HG03460 (cell line): ENCODE results near the gene PLEKHG3.

Source experiments
- ATAC-seq: cut with Tn5 transposase; IDR thresholded peaks from one replicate; pipeline ENCODE4 v1.9.1; 2021; ENCODE audit not compliant: unreplicated experiment

The PLEKHG3 gene

GRCh38 chr14:64762044-64763034 lies 58.1 kb downstream of the PLEKHG3 start:
- no peak for ATAC-seq

DNA sequence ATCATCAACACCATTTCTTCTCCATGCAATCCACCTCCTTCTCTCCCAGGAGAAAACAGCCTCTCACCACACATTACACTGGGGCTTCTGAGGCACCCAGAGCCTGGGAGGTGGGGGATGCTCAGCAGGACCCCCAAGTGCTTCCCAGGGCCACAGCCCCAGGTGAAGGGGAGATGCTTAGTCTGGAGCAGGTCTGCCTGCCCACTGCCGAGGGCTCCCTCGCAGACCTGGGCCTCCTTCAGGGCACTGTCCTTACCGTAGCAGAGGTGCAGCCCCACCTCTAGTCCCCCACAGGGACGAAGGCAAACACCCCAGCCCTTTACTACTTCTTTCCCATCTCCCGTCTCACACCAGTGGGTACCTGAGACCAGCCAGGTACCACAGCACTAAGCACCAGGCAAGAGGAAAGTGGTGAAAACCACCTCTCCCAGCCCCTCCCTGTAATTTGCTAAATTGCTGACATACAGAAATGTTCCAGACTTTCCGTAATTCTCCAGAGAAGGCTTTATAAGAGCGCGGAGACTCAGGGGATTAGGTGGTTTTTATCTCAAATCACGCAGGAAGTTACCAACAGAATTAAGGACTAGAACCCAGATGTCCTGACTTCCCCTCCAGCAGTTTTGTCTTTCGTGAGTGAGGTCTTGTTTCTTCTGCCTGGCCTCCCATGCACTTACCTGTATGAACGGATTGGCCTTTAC lies 59.0 kb downstream of the PLEKHG3 start:
- ATAC-seq = no peak

- no peak for ATAC-seq
Measured at GRCh38 chr14:64763801-64764621, 59.8 kb downstream of the PLEKHG3 start.

- no peak for ATAC-seq
Measured at GRCh38 chr14:64764641-64765520, 60.7 kb downstream of the PLEKHG3 start.

GRCh38 chr14:64765740-64766302 lies 61.6 kb downstream of the PLEKHG3 start:
- ATAC-seq = no peak

DNA sequence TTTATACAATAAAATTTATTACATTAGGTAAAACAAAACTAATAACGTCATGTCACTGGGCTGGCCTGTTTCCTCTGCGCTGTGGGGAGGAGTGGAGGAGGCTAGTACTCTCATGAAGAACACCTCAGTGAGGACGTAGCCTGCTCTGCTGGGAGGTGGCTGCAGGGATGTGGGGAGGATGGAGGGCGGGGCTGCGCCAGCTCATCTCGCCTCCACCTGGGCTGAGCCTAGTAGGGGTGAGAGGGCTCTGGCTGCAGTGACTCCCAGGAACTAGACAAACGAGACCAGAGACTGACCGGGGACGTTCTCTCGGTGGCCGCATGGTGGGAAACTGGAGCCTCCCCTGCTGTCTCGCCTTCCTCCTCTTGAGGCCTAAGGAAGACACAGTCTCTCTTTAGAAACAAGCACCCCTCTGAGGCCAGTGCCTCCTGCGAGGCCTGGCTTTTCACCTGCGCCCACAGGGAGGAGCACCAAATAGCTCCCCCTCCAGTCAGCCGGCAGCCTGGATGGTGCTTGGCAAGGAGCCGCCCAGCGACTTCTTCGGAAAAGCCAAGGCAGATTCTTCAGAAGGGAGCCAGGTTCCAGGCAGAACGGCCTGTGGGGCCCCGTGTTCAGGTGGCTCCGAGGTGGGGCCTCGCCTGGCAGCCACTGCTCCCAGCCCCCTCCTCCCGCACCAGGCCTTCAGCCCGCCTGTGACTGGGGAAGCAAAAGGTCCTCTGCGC lies 62.4 kb downstream of the PLEKHG3 start:
- no peak for ATAC-seq

DNA sequence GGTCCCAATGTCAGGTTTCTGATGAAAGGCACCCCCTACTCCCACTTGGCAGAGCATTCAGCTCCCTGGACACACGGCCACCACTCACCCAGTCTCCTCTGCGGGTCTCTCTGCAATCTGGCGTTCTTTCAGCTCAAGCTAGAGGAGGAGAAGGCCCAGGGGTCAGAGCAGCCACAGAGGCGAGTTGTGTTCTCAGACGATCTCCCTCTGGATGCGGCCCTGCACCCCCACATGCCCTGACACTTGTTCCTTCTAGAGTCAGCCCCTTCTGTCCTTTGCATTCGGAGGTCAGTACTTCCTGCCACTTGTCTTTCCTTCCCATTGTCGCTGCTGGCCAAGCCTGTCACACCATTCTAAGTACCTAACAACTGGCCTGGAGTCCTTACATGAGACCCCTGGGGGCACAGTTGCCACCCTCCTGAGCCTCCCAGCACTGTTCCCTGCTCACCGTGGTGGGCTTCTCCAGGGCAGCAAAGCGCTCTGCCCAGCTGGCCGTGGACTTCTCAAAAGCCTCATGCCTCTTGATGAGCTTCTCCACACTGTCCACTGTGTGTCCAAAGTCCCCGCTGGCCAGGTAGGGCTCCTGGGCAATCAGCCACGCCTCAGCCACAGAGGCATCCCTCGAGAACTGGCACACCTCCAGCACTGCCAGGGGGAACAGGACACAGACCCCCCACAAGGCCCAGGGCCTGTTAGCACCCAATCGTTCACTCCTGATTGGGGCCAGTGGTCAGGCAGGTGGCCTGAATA lies 63.2 kb downstream of the PLEKHG3 start:
- no peak for ATAC-seq

- no peak for ATAC-seq
Measured at GRCh38 chr14:64768401-64769095, 64.3 kb downstream of the PLEKHG3 start.

GRCh38 chr14:64769096-64770020 lies 65.1 kb downstream of the PLEKHG3 start:
- ATAC-seq = no peak

DNA sequence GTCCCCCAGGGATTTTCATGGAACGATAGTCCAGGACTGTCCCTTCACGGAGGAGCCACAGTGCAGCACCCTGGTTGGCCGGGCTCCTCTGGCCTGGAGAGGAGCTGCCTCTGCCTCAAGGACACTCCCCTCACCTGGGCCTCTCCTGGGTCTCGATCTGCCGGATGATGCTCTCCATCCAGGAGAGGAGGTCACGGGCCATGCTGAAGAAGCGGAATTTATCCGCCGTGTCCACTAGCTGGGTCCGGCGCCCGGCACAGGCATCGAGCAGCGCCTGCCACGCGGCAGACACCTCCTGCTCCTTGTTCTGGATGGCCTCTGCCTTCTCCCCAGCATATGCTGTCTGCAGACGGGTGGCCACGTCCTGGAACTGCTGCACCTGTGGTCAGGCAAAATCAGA lies 66.5 kb downstream of the PLEKHG3 start:
- no peak for ATAC-seq

DNA sequence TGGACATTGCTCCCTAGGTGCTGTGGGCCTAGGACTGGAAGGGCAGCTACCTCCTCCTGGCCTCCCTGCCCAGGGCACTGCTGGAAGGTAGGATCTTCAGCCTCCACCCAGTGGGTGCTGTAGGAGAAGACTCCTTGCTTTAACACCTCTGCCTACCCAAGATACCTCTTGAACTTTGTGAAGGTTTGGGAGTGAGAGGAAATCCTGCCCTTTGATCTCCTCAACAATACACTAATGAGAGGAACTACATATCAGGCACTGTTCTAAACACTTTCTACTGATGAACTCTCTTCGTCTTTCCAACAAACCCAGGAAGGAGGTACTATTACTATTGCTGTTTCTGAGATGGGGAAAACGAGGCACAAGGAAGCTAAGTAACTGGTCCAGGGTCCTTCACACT lies 66.9 kb downstream of the PLEKHG3 start:
- ATAC-seq = no peak

GRCh38 chr14:64772397-64772950 lies 68.2 kb downstream of the PLEKHG3 start:
- no peak for ATAC-seq

GRCh38 chr14:64773046-64773445 lies 68.8 kb downstream of the PLEKHG3 start:
- no peak for ATAC-seq

GRCh38 chr14:64773577-64773976 lies 69.4 kb downstream of the PLEKHG3 start:
- no peak for ATAC-seq

DNA sequence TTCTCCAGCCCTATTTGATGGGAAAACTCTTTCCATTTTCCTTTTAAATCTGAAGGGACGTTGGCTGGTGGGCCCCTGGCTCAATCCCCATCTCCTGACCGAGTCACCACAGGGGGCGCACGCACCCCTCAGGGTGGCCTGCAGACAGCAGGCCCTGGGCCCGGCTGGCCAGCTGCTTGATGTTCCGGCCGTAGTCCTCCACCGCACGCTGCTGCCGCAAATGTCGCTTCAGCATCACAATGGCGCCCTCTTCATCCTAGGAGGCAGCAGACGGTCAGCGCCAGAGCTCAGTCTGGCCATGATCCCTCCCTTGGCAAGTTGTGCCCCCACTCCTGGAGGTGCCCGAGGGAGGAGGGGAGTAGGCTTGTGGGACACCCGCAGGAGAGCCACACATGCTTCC lies 70.0 kb downstream of the PLEKHG3 start:
- no peak for ATAC-seq

- ATAC-seq = no peak
Measured at GRCh38 chr14:64775081-64775777, 71.0 kb downstream of the PLEKHG3 start.
